GM12878 (cell line): ENCODE measurements around the gene RASGEF1B. TPM values are rescaled to one million over a fixed set of nuclear protein-coding genes. Genes with fewer than 3 reads are reported as not detected.

Experiments used
- ATAC-seq: fragments of 200-7000 bp; cut with Tn5 transposase; 3 replicates; pipeline ENCODE4 v1.9.1; 2020; ENCODE audit warnings: mild to moderate bottlenecking, moderate library complexity
- BruUV-seq: library from RNA; stranded (reverse); fragments of 400-500 nt; replicated peaks from 2 replicates; lab custom pipeline; 2021; lab: Mats Ljungman, UMichigan
- CTCF ChIA-PET: fragments of 300-600 bp; sonication (Branson Sonifier 250); formaldehyde crosslinking; extraction: SDS; loops from one replicate; lab custom pipeline; 2021; ENCODE audit warnings: inconsistent platforms; lab: Yijun Ruan, JAX
- POLR2A ChIA-PET: fragments of 350-600 bp; formaldehyde crosslinking; extraction: SDS; loops from one replicate; lab custom pipeline; 2021; ENCODE audit warnings: inconsistent platforms; lab: Charles Lee
- RAD21 ChIA-PET: fragments of 300-600 bp; sonication (Branson Sonifier 250); formaldehyde crosslinking; loops from one replicate; lab custom pipeline; 2023; ENCODE audit warnings: antibody characterized with exemption; ENCODE audit not compliant: unreplicated experiment; lab: Charles Lee
- SMC1A ChIA-PET: fragments of 300-600 bp; sonication (Branson Sonifier 250); formaldehyde crosslinking; loops from one replicate; lab custom pipeline; 2023; ENCODE audit not compliant: unreplicated experiment, uncharacterized antibody; lab: Charles Lee
- DNase-seq: peaks from one replicate; pipeline ENCODE4 v3.0.0-alpha.2; 2011; ENCODE audit warnings: low read depth, low spot score
- FAIRE-seq: peaks from 3 replicates; lab custom pipeline; 2011; peaks lifted over from hg19 to GRCh38; lab: Jason Lieb, UNC
- H2AFZ ChIP-seq: 2 replicates; pipeline ENCODE4 v1.6.0; 2011; ENCODE audit warnings: low read depth, low read length, control low read depth; ENCODE audit not compliant: control insufficient read depth
- H3K27ac ChIP-seq: 2 replicates; pipeline ENCODE4 v1.5.1; 2011; ENCODE audit warnings: control low read depth; ENCODE audit not compliant: control insufficient read depth, insufficient read depth
- H3K27me3 ChIP-seq, 2 experiments: replicated peaks in 1 of 2; 2 replicates each; pipeline versions ENCODE4 v1.6.0 to v1.6.1; 2011; ENCODE audit warnings: low read length in 1 of 2; ENCODE audit not compliant: control insufficient read depth in 2 of 2, insufficient read depth in 2 of 2
- H3K36me3 ChIP-seq, 2 experiments: 2 replicates each; pipeline ENCODE4 v1.5.1; 2011; ENCODE audit warnings: low read length in 1 of 2; ENCODE audit not compliant: control insufficient read depth in 2 of 2, insufficient read depth in 2 of 2
- H3K4me1 ChIP-seq: 2 replicates; pipeline ENCODE4 v1.6.1; 2011; ENCODE audit warnings: mild to moderate bottlenecking, low read length, moderate library complexity, mixed read lengths; ENCODE audit not compliant: control insufficient read depth, insufficient read depth
- H3K4me2 ChIP-seq: 2 replicates; pipeline ENCODE4 v1.6.0; 2011; ENCODE audit warnings: control low read depth; ENCODE audit not compliant: control insufficient read depth, insufficient read depth
- H3K4me3 ChIP-seq: fragments of 200-600 bp; sonication (generic); 2 replicates; pipeline ENCODE4 v1.5.1; 2016
- H3K79me2 ChIP-seq: 2 replicates; pipeline ENCODE4 v1.6.0; 2011; ENCODE audit warnings: low read length; ENCODE audit not compliant: control insufficient read depth, insufficient read depth
- H3K9ac ChIP-seq: 2 replicates; pipeline ENCODE4 v1.8.0; 2011; ENCODE audit warnings: low read length, control low read depth, mixed read lengths; ENCODE audit not compliant: control insufficient read depth, insufficient read depth
- H3K9me3 ChIP-seq: replicated peaks from 3 replicates; pipeline ENCODE4 v1.5.1; 2011; ENCODE audit warnings: mild to moderate bottlenecking, low read length; ENCODE audit not compliant: control insufficient read depth, insufficient read depth
- H4K20me1 ChIP-seq: 2 replicates; pipeline ENCODE4 v1.6.0; 2011; ENCODE audit not compliant: control insufficient read depth, insufficient read depth
- CREM ChIP-seq: IDR thresholded peaks from 2 replicates; pipeline ENCODE4 v1.6.1; 2014; ENCODE audit warnings: antibody characterized with exemption, low read depth
- WGBS: methylation state at CpG from one replicate; pipeline ENCODE4 v1.1.6; 2016; ENCODE audit warnings: low lambda C conversion rate; ENCODE audit not compliant: insufficient replicate concordance, insufficient coverage; ENCODE audit errors: missing lambda C conversion rate; 5-methylcytosine and 5-hydroxymethylcytosine counted together
- in situ Hi-C: fragments of 300-500 bp; cut with MboI; formaldehyde crosslinking; loops from 9 replicates; pipeline ENCODE4 v1.14.3; 2018; ENCODE audit warnings: mixed read lengths
- intact Hi-C: fragments of 100-400 bp; cut with micrococcal nuclease; formaldehyde crosslinking; loops from one replicate; pipeline ENCODE4 v1.14.2; 2022; ENCODE audit not compliant: unreplicated experiment
- polyA plus RNA-seq, 11 experiments: library from polyadenylated mRNA; depleted of rRNA in 4 of 11; unstranded in 6 of 11; stranded (reverse) in 5 of 11; fragments of >200 nt; fragmentation: Nextera tagmentation in 4 of 11; fragmentation: Illumina TruSeq in 1 of 11; extraction: Ambion mirVana in 4 of 11; extraction: Trizol in 1 of 11; gene quantifications; 1 replicate in 1 of 11; 2 replicates in 10 of 11; pipeline versions ENCODE4 v1.2.1 to v1.2.3, GENCODE V29; 2011 to 2016; ENCODE audit warnings: inconsistent platforms in 2 of 11, missing spikeins in 2 of 11, low read depth in 1 of 11
- total RNA-seq, 4 experiments: library from RNA; depleted of rRNA in 3 of 4; stranded (reverse); fragments of >200 nt in 3 of 4; fragmentation: Illumina TruSeq in 1 of 4; extraction: Trizol in 1 of 4; gene quantifications; 2 replicates each; pipeline versions ENCODE4 v1.2.1 to v1.2.3, GENCODE V29; 2013 to 2021
- TF ChIP-seq, protein P1 (sequence below): IDR thresholded peaks from 2 replicates; pipeline ENCODE4 v1.6.1; 2011; ENCODE audit warnings: low read depth, mild to moderate bottlenecking, low read length, moderate library complexity, borderline replicate concordance; ENCODE audit errors: extremely low read depth
- TF ChIP-seq, protein P2 (sequence below): fragments of 450-650 bp; IDR thresholded peaks from 2 replicates; pipeline ENCODE4 v1.6.1; 2016; ENCODE audit warnings: mild to moderate bottlenecking
- TF ChIP-seq, protein P3 (sequence below): IDR thresholded peaks from 2 replicates; pipeline ENCODE4 v1.6.1; 2011; ENCODE audit warnings: mild to moderate bottlenecking, low read depth, low read length, moderate library complexity; ENCODE audit not compliant: insufficient replicate concordance

The RASGEF1B gene
- total and polyA plus RNA-seq, 10 of the 15 experiments (the other 5 are each of a cell fraction or from before 2014, with no cell fraction given): 0.03 to 0.24 (median 0.10) TPM; not detected in 2

DNA sequence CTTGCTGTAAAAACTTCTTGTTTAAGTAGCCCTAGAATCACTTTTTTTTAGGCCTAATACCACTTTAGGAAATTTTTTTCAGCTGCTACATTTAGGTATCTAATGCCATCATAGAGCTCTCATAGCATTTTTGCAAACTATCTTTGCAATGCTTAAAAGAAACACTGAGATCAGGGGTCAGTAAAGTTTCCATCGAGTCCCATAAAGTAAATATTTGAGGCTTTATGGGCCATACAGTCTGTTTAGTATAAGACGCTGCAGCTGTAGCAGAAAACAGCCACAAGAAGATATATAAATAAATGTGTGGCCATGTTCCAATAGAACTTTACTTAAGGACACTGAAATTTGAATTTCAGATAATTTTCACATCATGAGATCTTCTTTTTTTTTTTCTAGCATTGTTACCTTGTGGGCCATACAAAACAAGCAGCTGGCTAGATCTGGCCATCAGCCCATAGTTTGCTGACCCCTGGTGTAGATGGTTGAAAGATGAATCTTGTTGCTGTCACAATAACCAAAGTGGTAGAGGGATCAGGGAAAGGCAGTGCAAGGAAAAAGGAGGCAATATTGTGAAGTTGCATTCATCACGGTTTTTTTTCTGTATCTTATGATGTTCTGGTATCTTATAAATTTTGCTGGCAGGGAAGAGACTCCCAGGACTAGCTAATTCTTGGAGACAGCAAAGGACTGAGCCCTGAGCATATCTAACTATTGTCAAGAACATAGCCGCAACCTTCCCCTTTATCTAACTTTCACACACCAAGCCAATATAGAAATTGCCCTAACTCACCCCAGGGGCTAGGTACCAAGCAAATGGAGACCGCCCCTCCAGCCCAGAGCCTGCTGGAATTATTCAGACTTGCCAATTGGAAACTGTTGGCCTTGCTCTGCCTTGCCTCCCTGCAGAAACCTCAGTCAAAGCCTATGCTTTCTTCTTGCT, 46.6 kb downstream of the RASGEF1B start:
- H3K9ac ChIP-seq: no peak overlapping the region

More for the DNA sequence above, 46.6 kb downstream of the RASGEF1B start:
- in situ Hi-C loops (no loop called here), intact Hi-C loops (no loop called here)
- ChIA-PET RAD21 (no interaction called here), POLR2A (no interaction called here), CTCF (interaction anchor here (1.5 kb wide), 1 partner anchor 489 kb away, joined by 3 read pairs; no protein-coding TSS in a partner anchor), SMC1A (interaction anchor here (0.6 to 1.4 kb wide), 3 partner anchors 17 to 42 kb away, joined by 3 read pairs; no protein-coding TSS in a partner anchor)
- H3K27me3 ChIP-seq: no peaks in the 10 kb centered on the region
- DNase-seq (no peak), ATAC-seq (no peak), FAIRE-seq (no peak)
- no peak overlapping the region for H3K27ac ChIP-seq
- H2AFZ ChIP-seq: no peak overlapping the region
- no peaks in the 10 kb centered on the region for H3K9me3 ChIP-seq
- H3K4me2 ChIP-seq: no peak overlapping the region
- BruUV-seq: no TSS peak
- peaks cover 7% of the 10 kb centered on the region for H3K4me1 ChIP-seq
- no peaks in the 10 kb centered on the region for H3K36me3 ChIP-seq
- no peaks in the 10 kb centered on the region for H3K79me2 ChIP-seq
- WGBS: 45% methylated on average over 5 of the region's 5 CpGs
- no peaks in the 10 kb centered on the region for H4K20me1 ChIP-seq
- no peak overlapping the region for H3K4me3 ChIP-seq
- TF ChIP-seq, protein P1, sequence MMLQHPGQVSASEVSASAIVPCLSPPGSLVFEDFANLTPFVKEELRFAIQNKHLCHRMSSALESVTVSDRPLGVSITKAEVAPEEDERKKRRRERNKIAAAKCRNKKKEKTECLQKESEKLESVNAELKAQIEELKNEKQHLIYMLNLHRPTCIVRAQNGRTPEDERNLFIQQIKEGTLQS: no peak
- TF ChIP-seq, protein P2, sequence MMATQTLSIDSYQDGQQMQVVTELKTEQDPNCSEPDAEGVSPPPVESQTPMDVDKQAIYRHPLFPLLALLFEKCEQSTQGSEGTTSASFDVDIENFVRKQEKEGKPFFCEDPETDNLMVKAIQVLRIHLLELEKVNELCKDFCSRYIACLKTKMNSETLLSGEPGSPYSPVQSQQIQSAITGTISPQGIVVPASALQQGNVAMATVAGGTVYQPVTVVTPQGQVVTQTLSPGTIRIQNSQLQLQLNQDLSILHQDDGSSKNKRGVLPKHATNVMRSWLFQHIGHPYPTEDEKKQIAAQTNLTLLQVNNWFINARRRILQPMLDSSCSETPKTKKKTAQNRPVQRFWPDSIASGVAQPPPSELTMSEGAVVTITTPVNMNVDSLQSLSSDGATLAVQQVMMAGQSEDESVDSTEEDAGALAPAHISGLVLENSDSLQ: no peak
- TF ChIP-seq CREM: no peak
- TF ChIP-seq, protein P3, sequence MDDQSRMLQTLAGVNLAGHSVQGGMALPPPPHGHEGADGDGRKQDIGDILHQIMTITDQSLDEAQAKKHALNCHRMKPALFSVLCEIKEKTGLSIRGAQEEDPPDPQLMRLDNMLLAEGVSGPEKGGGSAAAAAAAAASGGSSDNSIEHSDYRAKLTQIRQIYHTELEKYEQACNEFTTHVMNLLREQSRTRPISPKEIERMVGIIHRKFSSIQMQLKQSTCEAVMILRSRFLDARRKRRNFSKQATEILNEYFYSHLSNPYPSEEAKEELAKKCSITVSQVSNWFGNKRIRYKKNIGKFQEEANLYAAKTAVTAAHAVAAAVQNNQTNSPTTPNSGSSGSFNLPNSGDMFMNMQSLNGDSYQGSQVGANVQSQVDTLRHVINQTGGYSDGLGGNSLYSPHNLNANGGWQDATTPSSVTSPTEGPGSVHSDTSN: no peak
